Measurements from ENCODE around the gene SF3A1.
"Not testable (repeated sequence)": the region's sequence is repeated elsewhere in the genome, so short reads cannot be mapped to it uniquely, and the experiment has no call there.

The SF3A1 gene, protein sequence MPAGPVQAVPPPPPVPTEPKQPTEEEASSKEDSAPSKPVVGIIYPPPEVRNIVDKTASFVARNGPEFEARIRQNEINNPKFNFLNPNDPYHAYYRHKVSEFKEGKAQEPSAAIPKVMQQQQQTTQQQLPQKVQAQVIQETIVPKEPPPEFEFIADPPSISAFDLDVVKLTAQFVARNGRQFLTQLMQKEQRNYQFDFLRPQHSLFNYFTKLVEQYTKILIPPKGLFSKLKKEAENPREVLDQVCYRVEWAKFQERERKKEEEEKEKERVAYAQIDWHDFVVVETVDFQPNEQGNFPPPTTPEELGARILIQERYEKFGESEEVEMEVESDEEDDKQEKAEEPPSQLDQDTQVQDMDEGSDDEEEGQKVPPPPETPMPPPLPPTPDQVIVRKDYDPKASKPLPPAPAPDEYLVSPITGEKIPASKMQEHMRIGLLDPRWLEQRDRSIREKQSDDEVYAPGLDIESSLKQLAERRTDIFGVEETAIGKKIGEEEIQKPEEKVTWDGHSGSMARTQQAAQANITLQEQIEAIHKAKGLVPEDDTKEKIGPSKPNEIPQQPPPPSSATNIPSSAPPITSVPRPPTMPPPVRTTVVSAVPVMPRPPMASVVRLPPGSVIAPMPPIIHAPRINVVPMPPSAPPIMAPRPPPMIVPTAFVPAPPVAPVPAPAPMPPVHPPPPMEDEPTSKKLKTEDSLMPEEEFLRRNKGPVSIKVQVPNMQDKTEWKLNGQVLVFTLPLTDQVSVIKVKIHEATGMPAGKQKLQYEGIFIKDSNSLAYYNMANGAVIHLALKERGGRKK

DNA sequence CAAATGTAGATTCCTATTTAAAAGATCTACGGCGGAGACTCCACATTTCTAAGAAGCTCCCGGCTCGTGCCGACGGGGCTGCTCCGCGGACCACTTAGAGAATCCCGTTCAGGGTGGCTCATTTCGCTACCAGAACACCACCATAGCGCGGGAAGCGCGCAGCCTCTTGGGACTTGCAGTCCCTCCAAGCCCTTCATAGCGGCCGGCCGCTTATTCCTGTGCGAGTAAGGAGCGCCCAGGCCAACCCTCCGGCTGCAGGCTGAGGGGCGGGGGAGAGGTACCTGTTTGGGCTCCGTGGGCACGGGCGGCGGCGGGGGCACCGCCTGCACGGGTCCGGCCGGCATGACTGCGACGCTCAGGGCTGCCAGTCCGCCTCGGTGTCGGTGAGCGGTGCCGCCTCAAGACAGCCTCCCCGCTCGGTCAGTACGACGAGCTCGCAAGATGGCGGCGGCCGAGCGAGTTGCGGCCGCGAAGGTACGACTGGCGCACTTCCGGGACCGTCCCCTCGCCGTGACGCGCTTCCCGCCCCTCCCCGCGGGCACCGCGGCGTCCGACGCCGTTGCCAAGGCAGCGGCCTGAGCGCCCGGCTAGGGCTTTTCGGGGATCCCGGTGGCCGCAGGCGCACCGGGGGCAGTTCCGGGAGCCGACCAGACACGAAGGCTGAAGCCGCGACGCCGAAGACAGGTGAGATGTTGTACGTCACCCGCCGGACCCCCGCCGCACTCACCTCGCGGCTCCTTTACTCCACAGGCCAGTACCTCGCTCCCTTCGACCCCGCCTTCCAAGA is at the start of gene SF3A1, which contains the start of gene CCDC157:
SF3A1 (minus strand) TSS at position 446 of the 787 bp plus-strand sequence; CDS start at position 344, 102 bp downstream.
CCDC157 (plus strand) TSS at position 559 of the 787 bp plus-strand sequence. CDS start 8,994 bp downstream, outside the sequence.
- peak; percentile 83 for DNase-seq (ENCODE audit: low read depth)

DNA sequence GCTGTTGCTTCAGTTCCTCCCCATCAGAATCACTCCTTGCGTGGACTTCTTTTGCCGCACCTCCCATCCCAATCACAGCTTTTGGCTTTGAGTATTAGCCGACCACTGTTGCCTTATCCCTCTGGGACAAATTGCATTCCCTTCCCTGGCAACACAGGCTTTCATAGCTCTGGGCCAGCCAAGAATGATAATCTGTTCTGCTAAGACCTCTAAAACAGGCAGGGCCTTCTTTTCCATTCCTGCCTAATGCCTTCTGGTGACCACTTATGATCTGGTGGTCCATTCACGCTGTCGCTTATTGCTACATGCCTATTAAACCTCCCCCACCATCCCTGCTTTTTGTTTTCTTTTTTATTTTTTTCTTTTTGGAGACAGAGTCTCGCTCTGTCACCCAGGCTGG is 49.7 kb upstream of the SF3A1 start:
- no peak for DNase-seq (ENCODE audit: low read depth)

DNA sequence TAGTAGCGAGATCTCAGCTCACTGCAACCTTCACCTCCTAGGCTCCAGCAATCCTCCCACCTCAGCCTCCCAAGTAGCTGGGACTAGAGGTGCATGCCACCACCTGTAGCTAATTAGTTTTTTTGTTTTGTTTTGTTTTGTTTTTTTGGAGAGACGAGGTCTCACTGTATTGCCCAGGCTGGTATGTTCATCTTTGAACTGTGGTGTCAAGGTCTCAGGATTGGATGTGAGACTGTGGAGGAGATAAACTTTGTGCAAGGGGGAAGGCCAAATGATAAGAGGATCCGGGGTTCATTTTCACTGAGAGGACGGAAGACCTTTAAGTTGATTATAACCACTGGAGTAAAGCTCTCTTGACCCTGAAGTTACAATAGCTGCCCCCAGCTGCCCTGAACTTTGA is 49.0 kb upstream of the SF3A1 start:
- DNase-seq (ENCODE audit: low read depth), result no peak

DNA sequence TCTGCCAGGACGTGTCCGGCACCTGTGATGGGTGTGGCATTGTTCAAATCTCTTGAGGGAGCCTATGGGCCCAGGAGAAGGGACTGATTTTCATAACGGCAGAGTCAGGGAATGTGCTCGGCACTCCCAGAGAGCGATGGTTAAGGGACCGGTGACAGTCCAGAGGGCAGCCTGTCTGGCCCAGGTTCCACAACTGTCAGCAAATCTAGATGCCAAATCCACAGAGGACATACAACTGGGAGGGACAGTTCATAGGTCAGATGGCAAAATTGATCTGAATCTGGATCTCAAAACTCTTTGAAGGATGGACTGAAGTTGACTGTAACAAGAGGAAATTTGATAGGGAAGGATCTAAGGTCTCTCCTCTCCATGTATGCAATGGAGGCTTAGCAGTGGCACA is 47.6 kb upstream of the SF3A1 start:
- DNase-seq (ENCODE audit: low read depth), result no peak

DNA sequence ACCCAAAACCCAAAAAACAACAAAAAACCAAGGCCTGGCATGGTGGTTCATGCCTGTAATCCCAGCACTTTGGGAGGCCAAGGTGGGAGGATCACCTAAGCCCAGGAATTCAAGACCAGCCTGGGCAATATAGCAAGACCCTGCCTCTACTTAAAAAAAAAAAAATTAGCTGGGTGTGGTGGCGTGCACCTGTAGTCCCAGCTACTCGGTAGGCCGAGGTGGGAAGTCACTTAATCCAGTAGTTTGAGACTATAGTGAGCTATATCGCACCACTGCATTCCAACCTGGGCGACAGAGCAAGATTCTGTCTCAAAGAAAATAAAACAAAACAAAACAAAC is 46.0 kb upstream of the SF3A1 start:
- DNase-seq (ENCODE audit: low read depth), result not testable (repeated sequence)

DNA sequence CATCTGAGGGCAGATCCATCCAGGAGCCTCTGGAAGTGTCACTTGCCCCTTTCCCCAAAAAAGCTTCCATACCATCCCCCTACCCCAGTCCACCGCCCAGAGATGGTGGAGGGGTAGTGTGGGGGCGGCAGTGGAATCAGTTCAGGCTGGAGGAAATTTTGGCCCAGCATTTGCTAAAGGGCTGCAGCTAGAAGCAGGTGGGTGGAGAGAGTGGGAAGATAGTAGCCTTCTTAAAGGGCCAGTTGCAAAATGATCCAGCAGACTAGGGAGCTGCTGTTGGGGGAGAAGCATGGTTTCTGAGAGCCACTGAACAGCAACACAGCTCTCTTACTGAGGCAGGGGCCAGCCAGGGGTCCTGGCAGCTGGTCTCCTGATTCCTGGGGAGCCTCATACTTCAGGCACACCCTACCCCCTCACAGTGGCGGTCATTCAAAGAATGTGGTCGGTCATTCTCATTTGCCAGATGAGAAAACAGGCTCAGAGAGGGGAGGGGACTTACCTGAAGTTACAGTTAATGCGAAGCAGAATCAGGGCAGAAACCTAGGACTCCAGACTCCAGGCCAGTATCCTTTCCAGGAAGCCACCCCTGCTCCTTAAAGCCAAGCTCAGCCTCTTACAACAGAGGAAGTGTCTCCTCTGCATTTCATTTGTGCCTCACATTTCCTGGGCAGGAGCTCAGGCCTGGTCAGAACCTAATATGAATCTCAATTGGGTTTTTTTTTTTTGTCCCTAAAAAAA is 45.5 kb upstream of the SF3A1 start:
- no peak for DNase-seq (ENCODE audit: low read depth)

DNA sequence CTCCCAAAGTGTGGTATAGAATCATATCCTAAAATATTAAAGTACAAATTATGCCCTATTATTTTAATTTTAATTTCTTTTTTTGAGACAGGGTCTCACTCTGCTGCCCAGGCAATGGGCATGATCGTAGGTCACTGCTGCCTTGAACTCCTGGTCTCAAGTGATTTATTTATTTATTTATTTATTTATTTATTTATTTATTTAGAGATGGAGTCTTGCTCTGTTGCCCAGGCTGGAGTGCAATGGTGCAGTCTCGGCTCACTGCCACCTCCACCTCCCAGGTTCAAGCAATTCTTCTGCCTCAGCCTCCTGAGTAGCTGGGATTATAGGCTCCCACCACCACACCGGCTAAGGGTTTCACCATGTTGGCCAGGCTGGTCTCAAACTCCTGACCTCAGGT is 44.3 kb upstream of the SF3A1 start:
- DNase-seq (ENCODE audit: low read depth), result not testable (repeated sequence)

DNA sequence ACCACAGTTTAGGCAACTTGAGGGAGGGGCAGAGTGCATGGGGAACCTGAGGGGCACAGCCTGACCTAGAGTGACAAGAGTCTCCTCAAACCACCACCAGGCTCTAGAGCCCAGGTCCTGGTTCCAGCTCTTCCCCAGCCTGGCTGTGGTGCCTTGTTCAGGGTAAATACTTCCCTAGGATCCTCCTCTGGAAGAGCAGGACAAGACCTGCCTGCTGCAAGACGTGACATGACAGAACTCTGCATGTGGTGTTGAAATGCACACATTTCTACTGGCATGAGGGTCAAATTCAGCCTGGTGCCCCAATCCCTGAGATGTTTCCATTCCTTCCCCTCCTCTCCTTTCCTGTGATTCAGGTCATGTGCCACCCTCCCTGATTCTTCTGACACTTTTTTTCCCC is 43.5 kb upstream of the SF3A1 start:
- no peak for DNase-seq (ENCODE audit: low read depth)

DNA sequence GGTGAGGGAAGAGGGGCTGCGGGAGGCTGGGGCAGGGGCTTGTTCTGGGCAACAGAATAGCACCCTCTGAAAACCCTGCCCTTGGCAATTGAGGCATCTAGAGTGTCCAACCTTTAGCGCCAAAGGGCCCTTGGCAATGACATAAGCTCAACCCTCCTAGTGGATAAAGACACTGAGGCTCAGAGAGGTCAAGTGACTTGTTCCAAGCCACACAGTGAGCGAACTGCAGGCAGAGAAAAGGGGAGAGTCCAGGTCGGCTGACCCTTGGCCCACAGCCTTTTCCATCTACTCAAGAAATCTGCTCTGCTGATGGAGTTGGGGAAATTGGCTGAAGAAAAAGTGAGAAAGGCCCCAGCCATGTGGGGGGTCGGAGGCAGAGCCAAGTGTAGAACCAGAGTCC is 43.0 kb upstream of the SF3A1 start:
- no peak for DNase-seq (ENCODE audit: low read depth)

DNA sequence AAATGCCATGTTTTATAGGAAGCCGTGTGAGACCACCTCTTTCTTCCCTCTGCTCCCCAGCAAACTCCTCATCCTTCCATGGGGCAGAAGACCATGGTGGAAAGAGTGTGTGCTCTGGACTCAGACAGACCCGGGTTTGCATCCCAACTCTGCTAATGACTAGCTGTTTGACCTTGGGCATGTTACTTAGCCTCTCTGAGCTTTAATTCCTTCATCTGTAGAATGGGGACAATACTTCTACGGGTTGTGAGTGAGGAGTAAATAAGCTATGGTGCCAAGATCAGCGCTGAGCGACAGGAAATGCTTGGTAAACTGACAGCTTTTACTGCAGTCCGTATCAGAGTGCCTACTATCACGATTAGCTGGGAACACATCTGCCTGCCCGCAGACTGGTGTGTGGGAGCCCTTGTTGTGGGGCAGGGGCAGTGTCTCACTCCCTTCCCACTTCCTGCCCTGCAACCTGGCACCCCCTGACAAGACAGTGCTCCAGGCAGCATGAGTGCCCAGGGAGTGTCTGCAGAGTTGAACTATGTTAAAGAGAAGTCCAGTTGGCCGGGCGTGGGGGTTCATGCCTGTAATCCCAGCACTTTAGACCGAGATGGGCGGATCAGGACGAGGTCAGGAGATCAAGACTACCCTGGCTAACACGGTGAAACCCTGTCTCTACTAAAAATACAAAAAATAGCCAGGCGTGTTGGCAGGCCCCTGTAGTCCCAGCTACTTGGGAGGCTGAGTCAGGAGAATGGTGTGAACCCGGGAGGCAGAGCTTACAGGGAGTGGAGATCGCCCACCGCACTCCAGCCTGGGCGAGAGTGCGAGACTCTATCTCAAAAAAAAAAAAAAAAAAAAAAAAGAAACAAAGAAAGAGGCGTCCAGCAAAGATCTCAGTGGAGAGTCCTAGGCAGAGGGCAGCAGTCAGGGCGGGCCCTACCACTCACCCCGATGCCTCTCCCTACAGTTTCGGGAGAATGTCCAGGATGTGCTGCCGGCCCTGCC is 42.3 kb upstream of the SF3A1 start:
- no peak for DNase-seq (ENCODE audit: low read depth)

DNA sequence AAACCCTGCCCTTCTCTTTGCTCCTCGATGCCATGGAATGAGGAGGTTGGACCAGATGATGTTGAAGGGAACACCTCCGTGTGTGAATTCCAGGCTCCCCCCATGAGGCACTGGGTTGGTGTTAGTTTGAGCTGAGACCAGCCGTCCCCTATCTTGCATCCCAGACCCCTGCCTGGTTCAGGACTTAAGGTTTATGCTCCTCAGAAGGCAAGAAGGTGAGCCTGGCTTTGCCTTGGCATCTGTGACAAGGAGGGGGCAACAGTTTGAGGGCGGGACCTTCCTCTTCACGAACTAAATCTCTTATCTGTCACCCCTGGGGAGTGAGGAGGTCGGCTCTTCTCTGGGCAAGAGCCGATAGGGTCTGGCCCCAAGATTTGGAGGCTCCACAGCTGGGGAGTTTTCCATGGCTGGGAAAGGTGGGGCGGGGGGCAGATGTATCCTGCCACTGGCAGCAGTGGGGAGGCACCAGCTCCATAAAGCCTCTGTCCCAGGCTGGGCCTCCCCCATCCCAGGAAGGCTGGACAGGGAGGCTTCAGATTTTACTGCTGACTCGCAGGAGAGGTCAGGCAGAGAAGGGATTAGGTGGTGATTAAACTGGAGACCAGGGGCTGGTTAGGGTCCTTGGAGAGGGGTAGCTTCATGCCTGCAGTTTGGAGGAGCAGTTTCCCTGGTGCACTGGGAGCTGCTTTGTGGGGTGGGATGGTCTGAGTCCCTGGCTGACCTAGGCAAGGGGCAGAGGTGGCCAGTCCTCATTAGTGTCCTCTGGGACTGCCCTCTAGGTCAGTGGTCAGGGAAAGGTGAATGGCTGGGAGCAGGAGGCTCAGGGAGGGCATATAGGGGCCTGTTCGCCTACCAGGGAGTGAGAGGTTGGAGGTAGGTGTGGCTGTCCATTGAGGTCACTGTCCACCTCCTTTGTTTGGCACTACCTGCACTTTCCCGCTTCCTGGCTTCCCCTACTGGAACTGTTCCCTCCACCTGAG is 41.3 kb upstream of the SF3A1 start:
- DNase-seq (ENCODE audit: low read depth), result no peak

DNA sequence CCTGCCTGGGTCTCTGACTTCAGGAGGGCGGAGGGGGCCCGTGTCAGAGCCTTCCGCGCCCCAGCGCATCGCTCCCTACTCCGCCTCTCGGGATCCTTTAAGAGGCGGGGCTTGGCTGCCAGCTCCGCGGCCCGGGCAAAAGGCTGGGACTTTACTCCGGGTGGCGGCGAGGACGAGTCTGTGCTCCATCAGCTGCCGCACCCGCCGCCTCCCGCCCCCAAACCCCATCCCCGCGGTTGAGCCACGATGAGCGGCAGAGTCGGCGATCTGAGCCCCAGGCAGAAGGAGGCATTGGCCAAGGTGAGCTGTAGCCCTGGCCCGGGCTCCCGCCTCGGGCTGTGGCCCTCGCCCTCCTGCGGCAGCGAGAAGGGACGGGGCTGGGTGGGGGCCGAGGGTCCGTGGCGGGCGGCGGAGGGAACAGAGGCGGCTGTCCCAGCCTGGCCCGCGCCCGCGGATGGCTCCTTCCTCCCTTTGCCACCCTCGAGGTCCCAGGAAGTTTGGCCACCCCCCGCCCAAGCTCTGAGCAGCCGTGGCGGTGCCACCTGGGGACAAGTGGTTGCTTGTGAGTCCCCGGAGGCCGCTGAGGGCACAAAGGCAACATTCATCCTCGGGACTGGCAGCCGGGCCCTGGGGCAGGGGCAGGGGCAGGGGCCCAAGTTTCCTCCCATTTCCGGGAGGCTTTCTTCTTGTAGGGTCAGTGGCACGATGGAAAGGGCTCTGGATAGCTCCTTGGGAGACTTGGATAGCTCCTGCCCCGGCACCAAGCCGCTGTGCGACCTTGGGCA is 40.4 kb upstream of the SF3A1 start, which contains the start of gene SEC14L2:
SEC14L2 (plus strand) TSS at position 148 of the 785 bp plus-strand sequence; CDS start at position 247, 99 bp downstream.
- DNase-seq (ENCODE audit: low read depth), result peak; percentile 54

DNA sequence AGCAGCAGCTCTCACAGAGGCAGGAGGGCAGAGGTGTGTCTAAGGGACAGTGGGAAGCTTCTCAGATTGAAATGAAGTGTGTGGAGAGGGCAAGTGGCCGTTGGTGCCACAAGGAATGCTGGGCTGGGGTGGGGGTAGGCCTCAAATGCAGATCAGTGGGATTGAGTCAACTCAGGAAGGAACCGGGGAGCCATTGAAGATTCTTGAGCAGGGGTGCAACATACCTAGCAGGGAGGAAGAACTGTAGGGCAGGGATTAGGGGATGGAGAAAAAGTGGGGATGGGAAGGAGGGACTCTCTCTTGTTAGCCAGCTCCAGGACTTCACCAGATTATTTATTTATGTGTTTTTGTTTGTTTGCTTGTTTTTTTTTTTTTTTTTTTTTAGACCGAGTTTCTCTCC is 37.2 kb upstream of the SF3A1 start:
- DNase-seq (ENCODE audit: low read depth), result no peak

DNA sequence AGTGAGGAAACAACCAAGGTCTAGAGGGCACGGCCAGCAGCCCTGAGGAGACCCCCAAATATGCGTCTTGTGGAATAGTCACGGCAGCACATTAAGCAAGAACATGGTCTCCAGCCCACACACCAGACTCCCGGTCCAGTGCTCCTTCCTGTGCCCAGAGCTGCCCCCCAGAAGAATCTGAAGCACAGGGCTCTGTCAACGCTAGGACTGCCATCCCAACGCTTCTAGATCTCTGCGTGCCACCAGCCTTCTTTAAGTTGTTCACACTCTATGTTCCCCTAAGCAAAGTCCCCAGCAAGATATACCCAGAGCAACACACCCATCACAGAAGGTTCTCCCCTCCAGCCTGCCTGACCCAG is 36.6 kb upstream of the SF3A1 start:
- DNase-seq (ENCODE audit: low read depth), result no peak

DNA sequence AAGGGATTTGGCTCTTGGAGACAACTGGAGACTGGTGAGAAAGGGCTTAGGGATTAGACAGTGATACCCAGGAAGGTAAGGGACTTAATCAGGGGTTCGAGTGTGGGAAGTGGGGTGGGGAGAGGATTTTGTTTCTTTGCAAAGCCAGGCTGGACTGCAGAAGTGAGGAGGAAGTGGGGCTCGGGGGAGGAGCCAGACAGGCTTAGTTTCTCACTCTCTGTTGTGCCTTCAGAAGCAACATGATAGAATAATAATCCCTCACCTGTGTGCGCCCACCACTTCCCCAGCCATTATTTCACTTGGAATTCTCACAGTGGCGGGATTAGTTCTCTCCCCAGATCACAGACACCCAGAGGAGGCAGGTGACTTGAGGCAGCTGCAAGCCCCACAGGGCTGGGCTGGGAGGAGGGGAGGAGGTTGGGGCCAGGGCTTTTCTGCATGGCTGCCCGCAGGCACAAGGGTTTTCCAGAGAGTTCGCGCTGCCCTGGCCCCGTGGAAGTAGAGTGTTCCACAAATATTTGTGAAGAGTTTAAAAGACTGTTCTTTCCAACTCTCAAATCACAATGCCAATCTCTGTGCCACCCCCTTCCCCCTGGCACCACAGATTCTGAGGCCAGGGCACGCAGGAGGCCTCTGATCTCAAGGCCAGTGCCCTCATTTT is 36.1 kb upstream of the SF3A1 start:
- DNase-seq (ENCODE audit: low read depth), result no peak

DNA sequence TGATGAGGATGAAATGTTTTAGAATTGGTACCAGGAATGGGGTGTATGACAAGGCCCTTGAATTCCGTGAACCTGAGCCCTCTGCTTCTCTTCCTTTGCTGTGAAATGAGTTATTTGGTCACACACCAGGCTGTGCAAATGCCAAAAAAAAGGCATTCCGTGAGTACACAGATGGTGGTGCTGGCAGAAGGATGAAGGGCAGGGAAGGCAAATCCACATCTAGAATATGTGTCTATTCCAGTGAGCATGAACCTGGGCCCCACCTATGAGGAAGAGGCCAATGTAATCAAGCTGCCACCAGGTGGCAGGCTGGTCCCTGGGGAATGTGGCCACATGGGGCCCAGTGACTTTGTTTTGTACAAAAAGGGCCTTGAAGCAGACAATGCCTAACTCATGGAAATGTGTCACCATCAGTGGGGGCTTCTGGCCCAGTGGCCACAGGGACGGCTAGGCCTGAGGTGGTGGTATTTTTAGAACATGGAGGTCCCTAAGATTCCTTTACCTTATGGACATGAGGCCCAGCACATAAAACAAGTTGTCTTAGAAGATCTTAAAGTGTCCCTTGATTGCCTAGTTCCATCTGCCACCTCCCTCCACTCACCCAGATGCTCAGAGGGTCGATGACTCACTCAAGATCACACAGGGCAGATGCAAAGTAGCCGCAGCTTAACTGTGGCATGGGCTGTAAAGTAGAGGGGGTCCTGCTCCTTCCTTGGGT is 34.4 kb upstream of the SF3A1 start:
- DNase-seq (ENCODE audit: low read depth), result peak; percentile 73

Data from activated T-cell treated with anti-CD3 and anti-CD28 coated beads for 24 hours (primary cell).